Smooth muscle cell (in vitro differentiated cells): ENCODE data around the gene SEMA4B. TPM values are rescaled to one million over a fixed set of nuclear protein-coding genes. Genes with fewer than 3 reads are reported as not detected.

Experiments used
- DNase-seq: peaks from one replicate; lab custom pipeline; 2025; ENCODE audit not compliant: unreplicated experiment; lab: John Stamatoyannopoulos, UW
- H2AFZ ChIP-seq: fragments of 200-600 bp; sonication (generic); 2 replicates; pipeline ENCODE4 v1.6.0; 2016; ENCODE audit warnings: antibody characterized with exemption, low read depth, mild to moderate bottlenecking
- H3F3A ChIP-seq: fragments of 200-600 bp; sonication (generic); 2 replicates; pipeline ENCODE4 v1.6.0; 2017; ENCODE audit warnings: antibody characterized with exemption, low read depth
- H3K27ac ChIP-seq: fragments of 200-600 bp; sonication (generic); 2 replicates; pipeline ENCODE4 v1.5.1; 2016; ENCODE audit warnings: low read depth, mild to moderate bottlenecking
- H3K27me3 ChIP-seq: fragments of 200-600 bp; sonication (generic); 2 replicates; pipeline ENCODE4 v1.6.1; 2016; ENCODE audit warnings: low read depth, mild to moderate bottlenecking
- H3K36me3 ChIP-seq: fragments of 200-600 bp; sonication (generic); 2 replicates; pipeline ENCODE4 v1.5.1; 2016; ENCODE audit warnings: low read depth
- H3K4me1 ChIP-seq: fragments of 200-600 bp; sonication (generic); 2 replicates; pipeline ENCODE4 v1.5.1; 2016; ENCODE audit warnings: low read depth
- H3K4me2 ChIP-seq: fragments of 200-600 bp; sonication (generic); 2 replicates; pipeline ENCODE4 v1.6.0; 2016; ENCODE audit warnings: mild to moderate bottlenecking
- H3K4me3 ChIP-seq: fragments of 200-600 bp; sonication (generic); 2 replicates; pipeline ENCODE4 v1.5.1; 2016; ENCODE audit warnings: mild to moderate bottlenecking
- H3K79me2 ChIP-seq: fragments of 200-600 bp; sonication (generic); 2 replicates; pipeline ENCODE4 v1.6.0; 2016; ENCODE audit warnings: low read depth, mild to moderate bottlenecking
- H3K9ac ChIP-seq: fragments of 200-600 bp; sonication (generic); 2 replicates; pipeline ENCODE4 v1.6.0; 2016; ENCODE audit warnings: low read depth
- H3K9me3 ChIP-seq: fragments of 200-600 bp; sonication (generic); replicated peaks from 2 replicates; pipeline ENCODE4 v1.5.1; 2016; ENCODE audit warnings: low read depth
- H4K20me1 ChIP-seq: fragments of 200-600 bp; sonication (generic); 2 replicates; pipeline ENCODE4 v1.6.0; 2016; ENCODE audit warnings: low read depth
- WGBS: methylation state at CpG from one replicate; pipeline ENCODE4 v1.1.7; 2016; ENCODE audit warnings: low lambda C conversion rate; 5-methylcytosine and 5-hydroxymethylcytosine counted together
- polyA plus RNA-seq: library from polyadenylated mRNA; unstranded; fragments of >200 nt; fragmentation: Nextera tagmentation; extraction: Ambion mirVana; gene quantifications from 2 replicates; pipeline ENCODE4 v1.2.1, GENCODE V29; 2016
- total RNA-seq: library from RNA; depleted of rRNA; stranded (reverse); fragments of >200 nt; gene quantifications from 2 replicates; pipeline ENCODE4 v1.2.3, GENCODE V29; 2014
- TF ChIP-seq, protein P1 (sequence below): fragments of 200-600 bp; sonication (generic); IDR thresholded peaks from 2 replicates; pipeline ENCODE4 v1.5.1; 2017; ENCODE audit warnings: borderline replicate concordance, mild to moderate bottlenecking, antibody characterized with exemption; ENCODE audit not compliant: insufficient read depth, poor library complexity, severe bottlenecking

Gene SEMA4B
- total and polyA plus RNA-seq, 2 experiments from 2014 or later: 29.6 to 51.4 TPM

DNA sequence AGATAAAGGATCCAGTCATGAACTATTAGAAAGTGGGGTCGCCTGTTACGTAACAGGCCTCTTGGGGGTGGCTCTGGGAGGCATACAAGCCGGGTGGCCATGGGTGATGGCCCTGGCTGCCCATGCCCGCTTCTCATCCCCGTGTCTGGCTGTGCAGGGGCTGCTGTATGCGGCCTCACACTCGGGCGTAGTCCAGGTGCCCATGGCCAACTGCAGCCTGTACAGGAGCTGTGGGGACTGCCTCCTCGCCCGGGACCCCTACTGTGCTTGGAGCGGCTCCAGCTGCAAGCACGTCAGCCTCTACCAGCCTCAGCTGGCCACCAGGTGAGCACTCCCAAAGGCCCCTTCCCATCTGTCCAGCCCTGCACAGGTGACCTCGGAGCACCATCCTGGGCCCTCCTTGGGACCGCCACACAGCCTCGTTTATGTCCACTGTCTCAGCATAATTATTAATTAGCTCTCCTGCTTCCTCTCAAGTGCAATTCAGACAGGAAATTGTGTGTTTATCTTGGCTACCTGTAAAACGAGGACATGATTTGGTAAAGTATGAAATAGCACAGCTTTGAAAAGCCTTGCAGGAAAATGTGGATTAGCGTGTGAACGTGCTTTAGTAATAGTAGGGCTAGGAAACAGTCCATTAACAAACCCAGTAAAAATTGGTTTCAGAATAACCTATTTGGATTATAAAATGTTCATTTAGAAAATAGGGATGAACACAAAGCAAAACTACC, 24.5 kb downstream of the SEMA4B start:
- Histone ChIP-seq H4K20me1 (no peaks in the 10 kb centered on the region), H3K4me2 (no peak overlapping the region), H3K27me3 (no peaks in the 10 kb centered on the region), H3K79me2 (no peaks in the 10 kb centered on the region), H3K27ac (no peak overlapping the region), H3K4me1 (no peaks in the 10 kb centered on the region), H3K4me3 (no peak overlapping the region), H3K36me3 (no peaks in the 10 kb centered on the region), H3F3A (no peaks in the 10 kb centered on the region), H2AFZ (no peak overlapping the region), H3K9me3 (no peaks in the 10 kb centered on the region), H3K9ac (no peak overlapping the region)
- DNase-seq: no peak
- WGBS: 97% methylated on average over 18 of the region's 18 CpGs
- TF ChIP-seq, protein P1, sequence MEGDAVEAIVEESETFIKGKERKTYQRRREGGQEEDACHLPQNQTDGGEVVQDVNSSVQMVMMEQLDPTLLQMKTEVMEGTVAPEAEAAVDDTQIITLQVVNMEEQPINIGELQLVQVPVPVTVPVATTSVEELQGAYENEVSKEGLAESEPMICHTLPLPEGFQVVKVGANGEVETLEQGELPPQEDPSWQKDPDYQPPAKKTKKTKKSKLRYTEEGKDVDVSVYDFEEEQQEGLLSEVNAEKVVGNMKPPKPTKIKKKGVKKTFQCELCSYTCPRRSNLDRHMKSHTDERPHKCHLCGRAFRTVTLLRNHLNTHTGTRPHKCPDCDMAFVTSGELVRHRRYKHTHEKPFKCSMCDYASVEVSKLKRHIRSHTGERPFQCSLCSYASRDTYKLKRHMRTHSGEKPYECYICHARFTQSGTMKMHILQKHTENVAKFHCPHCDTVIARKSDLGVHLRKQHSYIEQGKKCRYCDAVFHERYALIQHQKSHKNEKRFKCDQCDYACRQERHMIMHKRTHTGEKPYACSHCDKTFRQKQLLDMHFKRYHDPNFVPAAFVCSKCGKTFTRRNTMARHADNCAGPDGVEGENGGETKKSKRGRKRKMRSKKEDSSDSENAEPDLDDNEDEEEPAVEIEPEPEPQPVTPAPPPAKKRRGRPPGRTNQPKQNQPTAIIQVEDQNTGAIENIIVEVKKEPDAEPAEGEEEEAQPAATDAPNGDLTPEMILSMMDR: no peak

DNA sequence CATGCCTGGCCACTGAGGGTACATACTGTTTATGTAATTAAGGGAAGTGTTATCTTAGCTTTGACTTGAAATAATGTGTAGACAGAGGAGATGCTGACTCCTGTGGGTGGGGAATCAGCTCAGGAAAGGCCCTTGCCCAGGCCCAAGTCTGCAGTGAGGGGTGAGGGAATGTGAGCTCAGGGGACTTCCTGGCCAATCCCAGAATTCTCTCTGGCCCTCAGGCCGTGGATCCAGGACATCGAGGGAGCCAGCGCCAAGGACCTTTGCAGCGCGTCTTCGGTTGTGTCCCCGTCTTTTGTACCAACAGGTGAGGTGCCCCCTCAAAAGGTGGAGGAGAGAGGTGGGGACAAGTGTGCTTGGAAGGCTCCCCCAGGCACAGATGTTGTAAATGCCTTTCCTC, 26.2 kb downstream of the SEMA4B start:
- Histone ChIP-seq H3K4me1 (no peaks in the 10 kb centered on the region), H3F3A (no peaks in the 10 kb centered on the region), H3K79me2 (no peaks in the 10 kb centered on the region), H3K27ac (no peak overlapping the region), H3K9me3 (no peaks in the 10 kb centered on the region), H3K4me2 (no peak overlapping the region), H3K4me3 (no peak overlapping the region), H2AFZ (no peak overlapping the region), H3K27me3 (no peaks in the 10 kb centered on the region), H4K20me1 (peaks cover 2% of the 10 kb centered on the region), H3K36me3 (no peaks in the 10 kb centered on the region), H3K9ac (no peak overlapping the region)
- no peak for DNase-seq
- 92% methylated on average over 7 of the region's 7 CpGs for WGBS
- TF ChIP-seq, protein P1: no peak

DNA sequence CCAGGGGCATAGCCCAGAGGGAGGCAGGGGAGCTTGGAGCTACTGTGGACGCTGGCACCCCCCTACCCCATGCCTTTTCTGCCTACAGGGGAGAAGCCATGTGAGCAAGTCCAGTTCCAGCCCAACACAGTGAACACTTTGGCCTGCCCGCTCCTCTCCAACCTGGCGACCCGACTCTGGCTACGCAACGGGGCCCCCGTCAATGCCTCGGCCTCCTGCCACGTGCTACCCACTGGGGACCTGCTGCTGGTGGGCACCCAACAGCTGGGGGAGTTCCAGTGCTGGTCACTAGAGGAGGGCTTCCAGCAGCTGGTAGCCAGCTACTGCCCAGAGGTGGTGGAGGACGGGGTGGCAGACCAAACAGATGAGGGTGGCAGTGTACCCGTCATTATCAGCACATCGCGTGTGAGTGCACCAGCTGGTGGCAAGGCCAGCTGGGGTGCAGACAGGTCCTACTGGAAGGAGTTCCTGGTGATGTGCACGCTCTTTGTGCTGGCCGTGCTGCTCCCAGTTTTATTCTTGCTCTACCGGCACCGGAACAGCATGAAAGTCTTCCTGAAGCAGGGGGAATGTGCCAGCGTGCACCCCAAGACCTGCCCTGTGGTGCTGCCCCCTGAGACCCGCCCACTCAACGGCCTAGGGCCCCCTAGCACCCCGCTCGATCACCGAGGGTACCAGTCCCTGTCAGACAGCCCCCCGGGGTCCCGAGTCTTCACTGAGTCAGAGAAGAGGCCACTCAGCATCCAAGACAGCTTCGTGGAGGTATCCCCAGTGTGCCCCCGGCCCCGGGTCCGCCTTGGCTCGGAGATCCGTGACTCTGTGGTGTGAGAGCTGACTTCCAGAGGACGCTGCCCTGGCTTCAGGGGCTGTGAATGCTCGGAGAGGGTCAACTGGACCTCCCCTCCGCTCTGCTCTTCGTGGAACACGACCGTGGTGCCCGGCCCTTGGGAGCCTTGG, 27.0 kb downstream of the SEMA4B start:
- no peak overlapping the region for H3K27ac ChIP-seq
- no peak for DNase-seq
- H3K36me3 ChIP-seq: no peaks in the 10 kb centered on the region
- WGBS: 96% methylated on average over 38 of the region's 38 CpGs
- H3K9me3 ChIP-seq: no peaks in the 10 kb centered on the region
- H3K4me3 ChIP-seq: no peak overlapping the region
- H3K27me3 ChIP-seq: no peaks in the 10 kb centered on the region
- no peak overlapping the region for H3K4me2 ChIP-seq
- TF ChIP-seq, protein P1: no peak
- peaks cover 5% of the 10 kb centered on the region for H3K79me2 ChIP-seq
- H3F3A ChIP-seq: no peaks in the 10 kb centered on the region
- peaks cover 5% of the 10 kb centered on the region for H3K4me1 ChIP-seq
- H3K9ac ChIP-seq: no peak overlapping the region
- H4K20me1 ChIP-seq: peaks cover 10% of the 10 kb centered on the region
- H2AFZ ChIP-seq: no peak overlapping the region
